Measurements from ENCODE around the gene C2orf66.

DNA sequence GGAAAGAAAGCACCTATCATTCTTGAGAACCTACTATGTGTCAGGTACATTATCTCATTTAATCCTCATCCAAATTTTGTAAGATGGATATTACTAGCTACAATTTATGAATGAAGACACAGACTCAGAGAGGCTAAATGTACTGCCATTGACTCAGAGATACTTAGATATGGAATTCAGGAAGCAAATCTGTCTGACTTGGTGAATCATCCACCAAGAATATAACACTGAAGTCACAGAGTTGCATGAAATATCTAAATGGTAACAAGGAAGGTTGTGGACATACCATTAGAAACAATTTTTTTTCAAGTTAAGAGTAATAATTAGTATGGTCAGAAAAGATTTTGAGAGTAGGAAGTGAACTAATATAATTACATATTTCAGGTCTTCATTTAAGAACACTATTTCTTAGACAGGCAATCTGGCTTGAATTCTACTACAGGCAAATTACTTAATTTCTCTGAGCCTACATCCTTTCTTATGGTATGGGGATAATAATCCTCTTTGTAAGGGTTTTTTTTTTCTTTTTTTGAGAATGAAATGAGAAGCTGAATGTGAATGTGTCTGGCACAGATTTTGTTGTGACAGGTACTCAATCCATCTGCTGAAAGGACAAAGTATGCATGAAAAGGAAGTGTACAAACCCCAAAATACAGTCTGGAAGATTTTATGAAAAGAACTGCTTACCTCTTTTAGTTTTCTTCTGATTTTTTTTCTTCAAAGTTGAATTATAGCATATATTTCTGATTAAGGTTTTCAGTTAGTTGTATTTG, 14.8 kb upstream of the C2orf66 start:
- TF ChIP-seq, protein P1, sequence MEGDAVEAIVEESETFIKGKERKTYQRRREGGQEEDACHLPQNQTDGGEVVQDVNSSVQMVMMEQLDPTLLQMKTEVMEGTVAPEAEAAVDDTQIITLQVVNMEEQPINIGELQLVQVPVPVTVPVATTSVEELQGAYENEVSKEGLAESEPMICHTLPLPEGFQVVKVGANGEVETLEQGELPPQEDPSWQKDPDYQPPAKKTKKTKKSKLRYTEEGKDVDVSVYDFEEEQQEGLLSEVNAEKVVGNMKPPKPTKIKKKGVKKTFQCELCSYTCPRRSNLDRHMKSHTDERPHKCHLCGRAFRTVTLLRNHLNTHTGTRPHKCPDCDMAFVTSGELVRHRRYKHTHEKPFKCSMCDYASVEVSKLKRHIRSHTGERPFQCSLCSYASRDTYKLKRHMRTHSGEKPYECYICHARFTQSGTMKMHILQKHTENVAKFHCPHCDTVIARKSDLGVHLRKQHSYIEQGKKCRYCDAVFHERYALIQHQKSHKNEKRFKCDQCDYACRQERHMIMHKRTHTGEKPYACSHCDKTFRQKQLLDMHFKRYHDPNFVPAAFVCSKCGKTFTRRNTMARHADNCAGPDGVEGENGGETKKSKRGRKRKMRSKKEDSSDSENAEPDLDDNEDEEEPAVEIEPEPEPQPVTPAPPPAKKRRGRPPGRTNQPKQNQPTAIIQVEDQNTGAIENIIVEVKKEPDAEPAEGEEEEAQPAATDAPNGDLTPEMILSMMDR (conservative IDR thresholded peaks at IDR 0.05 in 1 of 2, IDR thresholded peaks at IDR 0.05 in 1 of 2; ENCODE audit: extremely low read depth in 1 of 2, insufficient read depth in 1 of 2, low read depth in 1 of 2, low read length in 2 of 2): no peak
- TF ChIP-seq EZH2 (IDR thresholded peaks at IDR 0.05; ENCODE audit: borderline replicate concordance, low read length): no peak

Measured in mammary epithelial cell (primary cell).